ENCODE measurements around the gene ABHD12. TPM values are rescaled to one million over a fixed set of nuclear protein-coding genes. Genes with fewer than 3 reads are reported as not detected.

The ABHD12 gene
- total and polyA plus RNA-seq, 2 donors (not counting 3 experiments of a cell fraction or from before 2014, with no cell fraction given) = 19.2 to 36.0 TPM

DNA sequence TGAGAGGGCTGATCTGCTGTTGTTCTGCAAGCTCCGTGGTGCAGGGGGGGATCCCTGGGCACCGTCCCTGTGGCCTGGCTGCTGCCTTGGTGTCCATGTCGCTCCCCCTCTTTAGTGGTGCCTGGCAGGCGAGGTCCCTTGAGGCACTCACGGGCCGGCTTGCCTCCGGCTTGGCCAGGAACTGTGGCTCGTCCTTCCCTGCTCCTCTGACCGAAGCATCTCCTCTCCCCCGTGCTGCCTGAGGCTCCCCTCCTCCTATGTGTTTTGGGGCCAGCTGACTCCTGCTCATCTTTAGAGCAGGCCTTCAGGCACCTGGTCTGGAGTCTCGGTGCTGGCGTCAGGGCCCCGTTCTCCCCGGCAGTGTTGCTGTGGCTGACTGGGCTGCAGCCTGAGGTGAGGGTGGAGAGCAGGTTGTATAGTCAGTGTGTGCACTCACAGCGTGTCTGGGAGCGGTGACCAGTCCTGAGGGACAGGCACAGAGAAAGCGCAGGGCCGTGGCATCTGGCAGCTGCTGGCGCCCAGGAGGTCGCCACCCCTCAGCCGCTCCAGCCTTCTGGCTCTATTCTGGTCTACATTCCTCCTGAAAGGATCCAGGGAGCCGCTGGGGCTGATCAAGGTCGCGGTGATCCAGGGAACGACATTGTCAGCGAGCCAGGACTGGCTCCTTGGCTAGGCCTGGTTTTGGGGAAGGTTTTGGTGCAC is 99.1 kb downstream of the ABHD12 start:
- no peak for DNase-seq (ENCODE audit: low read depth, low spot score)
- no peaks in the 10 kb centered on the region for H3K4me1 ChIP-seq (ENCODE audit: control insufficient read depth, extremely low read depth, insufficient read depth, low read length)
- FAIRE-seq = no peak
- no peaks in the 10 kb centered on the region for H3K9me1 ChIP-seq (replicated peaks; ENCODE audit: control insufficient read depth, extremely low read depth, insufficient read depth, low read length)
- H3K4me2 ChIP-seq (ENCODE audit: insufficient read depth, low read length) = no peak overlapping the region
- TF ChIP-seq EZH2 (IDR thresholded peaks at IDR 0.05; ENCODE audit: borderline replicate concordance, low read depth, low read length, severe bottlenecking) (no peak), POLR2A (IDR thresholded peaks at IDR 0.05; ENCODE audit: low read depth, low read length) (no peak), MYC (IDR thresholded peaks at IDR 0.05; ENCODE audit: low read depth, low read length) (no peak), GATA2 (IDR thresholded peaks at IDR 0.05; ENCODE audit: insufficient read depth, insufficient read length, low read depth, low read length) (no peak), JUN (IDR thresholded peaks at IDR 0.05; ENCODE audit: borderline replicate concordance, insufficient read depth, insufficient read length, low read depth) (no peak), FOS (IDR thresholded peaks at IDR 0.05; ENCODE audit: borderline replicate concordance, insufficient read depth, low read length) (no peak), POLR2AphosphoS5 (IDR thresholded peaks at IDR 0.05; ENCODE audit: insufficient read depth, low read depth, low read length) (no peak)
- TF ChIP-seq, protein P1, sequence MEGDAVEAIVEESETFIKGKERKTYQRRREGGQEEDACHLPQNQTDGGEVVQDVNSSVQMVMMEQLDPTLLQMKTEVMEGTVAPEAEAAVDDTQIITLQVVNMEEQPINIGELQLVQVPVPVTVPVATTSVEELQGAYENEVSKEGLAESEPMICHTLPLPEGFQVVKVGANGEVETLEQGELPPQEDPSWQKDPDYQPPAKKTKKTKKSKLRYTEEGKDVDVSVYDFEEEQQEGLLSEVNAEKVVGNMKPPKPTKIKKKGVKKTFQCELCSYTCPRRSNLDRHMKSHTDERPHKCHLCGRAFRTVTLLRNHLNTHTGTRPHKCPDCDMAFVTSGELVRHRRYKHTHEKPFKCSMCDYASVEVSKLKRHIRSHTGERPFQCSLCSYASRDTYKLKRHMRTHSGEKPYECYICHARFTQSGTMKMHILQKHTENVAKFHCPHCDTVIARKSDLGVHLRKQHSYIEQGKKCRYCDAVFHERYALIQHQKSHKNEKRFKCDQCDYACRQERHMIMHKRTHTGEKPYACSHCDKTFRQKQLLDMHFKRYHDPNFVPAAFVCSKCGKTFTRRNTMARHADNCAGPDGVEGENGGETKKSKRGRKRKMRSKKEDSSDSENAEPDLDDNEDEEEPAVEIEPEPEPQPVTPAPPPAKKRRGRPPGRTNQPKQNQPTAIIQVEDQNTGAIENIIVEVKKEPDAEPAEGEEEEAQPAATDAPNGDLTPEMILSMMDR (IDR thresholded peaks at IDR 0.05; ENCODE audit: extremely low read depth in 1 of 2, insufficient read depth in 1 of 2, low read depth in 1 of 2, low read length in 2 of 2) = no peak
- TF ChIP-seq, protein P2, sequence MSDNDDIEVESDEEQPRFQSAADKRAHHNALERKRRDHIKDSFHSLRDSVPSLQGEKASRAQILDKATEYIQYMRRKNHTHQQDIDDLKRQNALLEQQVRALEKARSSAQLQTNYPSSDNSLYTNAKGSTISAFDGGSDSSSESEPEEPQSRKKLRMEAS (IDR thresholded peaks at IDR 0.05; ENCODE audit: insufficient read depth, insufficient read length) = no peak
- no peak overlapping the region for H3K4me3 ChIP-seq (replicated peaks in 1 of 3; ENCODE audit: insufficient read depth in 1 of 3, low read depth in 1 of 3, low read length in 3 of 3)
- no peaks in the 10 kb centered on the region for H4K20me1 ChIP-seq (replicated peaks; ENCODE audit: control insufficient read depth, extremely low read depth, insufficient read depth, low read length)
- ChIA-PET CTCF (interaction anchor here (2.3 kb wide), 1 partner anchor 107 kb away, joined by 14 read pairs; no protein-coding TSS in a partner anchor), POLR2A (no interaction called here)
- H3K9me3 ChIP-seq (replicated peaks; ENCODE audit: control insufficient read depth, insufficient read depth, low read length) = no peaks in the 10 kb centered on the region
- dilution Hi-C loops (cut with MboI; ENCODE audit: extremely low pct_ligation_motif_present, low sequenced_read_pairs) (no loop called here), intact Hi-C loops (cut with micrococcal nuclease) (no loop called here)
- H2AFZ ChIP-seq (ENCODE audit: low read depth, low read length) = no peak overlapping the region
- no peaks in the 10 kb centered on the region for H3K27me3 ChIP-seq (ENCODE audit: control insufficient read depth in 2 of 2, insufficient read depth in 2 of 2, low read length in 2 of 2)
- no peaks in the 10 kb centered on the region for H3K79me2 ChIP-seq (ENCODE audit: control insufficient read depth, insufficient read depth, low read length)
- BruUV-seq (replicated peaks) = no TSS peak
- no peak overlapping the region for H3K9ac ChIP-seq (replicated peaks; ENCODE audit: extremely low read depth, insufficient read depth, low read length)
- peaks cover 0 to 29% of the 10 kb centered on the region in 2 experiments for H3K36me3 ChIP-seq (ENCODE audit: control insufficient read depth in 2 of 2, extremely low read depth in 1 of 2, insufficient read depth in 2 of 2, low read length in 2 of 2)
- H3K27ac ChIP-seq (ENCODE audit: insufficient read depth, low read depth, low read length) = no peak overlapping the region
